Kidney (tissue), 14 donors: ENCODE data around the gene OSTF1. TPM values are rescaled to one million over a fixed set of nuclear protein-coding genes. Genes with fewer than 3 reads are reported as not detected.

Source experiments
- DNase-seq, 5 donors: peaks; one replicate each; pipeline ENCODE4 v3.0.0-alpha.2; 2013 to 2020
- FAIRE-seq: peaks from 2 replicates; lab custom pipeline; 2012; peaks lifted over from hg19 to GRCh38; lab: Jason Lieb, UNC
- H3K27ac ChIP-seq, 2 donors: one replicate each; pipeline ENCODE4 v1.7.0; 2013; ENCODE audit warnings: low read depth in 2 of 2, low read length in 2 of 2, inconsistent platforms in 1 of 2
- H3K27me3 ChIP-seq: one replicate; pipeline ENCODE4 v1.7.1; 2013; ENCODE audit warnings: low read length, inconsistent platforms; ENCODE audit not compliant: control insufficient read depth, insufficient read depth
- H3K36me3 ChIP-seq, 3 donors: one replicate each; pipeline versions ENCODE4 v1.7.0 to v1.7.1; 2013; ENCODE audit warnings: low read length in 3 of 3, control low read depth in 1 of 3, inconsistent platforms in 1 of 3; ENCODE audit not compliant: insufficient read depth in 3 of 3, control insufficient read depth in 2 of 3
- H3K4me1 ChIP-seq, 3 donors: one replicate each; pipeline versions ENCODE4 v1.7.0 to v1.7.1; 2013; ENCODE audit warnings: low read length in 3 of 3, inconsistent platforms in 1 of 3, low read depth in 1 of 3; ENCODE audit not compliant: control insufficient read depth in 2 of 3, insufficient read depth in 2 of 3
- H3K4me3 ChIP-seq, 3 donors: one replicate each; pipeline versions ENCODE4 v1.7.0 to v1.8.1; 2013; ENCODE audit warnings: low read length in 3 of 3, control low read depth in 1 of 3, inconsistent platforms in 1 of 3
- H3K9ac ChIP-seq, 3 donors: one replicate each; pipeline versions ENCODE4 v1.7.0 to v1.7.1; 2013; ENCODE audit warnings: low read length in 3 of 3, control low read depth in 1 of 3, inconsistent platforms in 1 of 3
- H3K9me3 ChIP-seq, 3 donors: one replicate each; pipeline versions ENCODE4 v1.7.0 to v1.7.1; 2013; ENCODE audit warnings: low read length in 3 of 3, control low read depth in 1 of 3, inconsistent platforms in 1 of 3; ENCODE audit not compliant: control insufficient read depth in 2 of 3, insufficient read depth in 1 of 3
- CTCF ChIP-seq: IDR thresholded peaks from 3 replicates; pipeline ENCODE4 v1.5.1; 2012; ENCODE audit warnings: mild to moderate bottlenecking, moderate library complexity, borderline replicate concordance; ENCODE audit not compliant: insufficient read depth; ENCODE audit errors: extremely low read depth
- intact Hi-C: fragments of 100-400 bp; cut with DNase I; formaldehyde crosslinking; loops from one replicate; pipeline ENCODE4 v1.11.1; 2022
- polyA plus RNA-seq: library from polyadenylated mRNA; stranded (reverse); fragments of 350-450 nt; fragmentation: Illumina TruSeq; extraction: RNeasy Lipid Tissue Mini Kit (QIAGEN cat#74804); gene quantifications from one replicate; pipeline ENCODE4 v1.2.3, GENCODE V29; 2014; ENCODE audit warnings: low read depth, low replicate concordance; ENCODE audit not compliant: insufficient read depth
- total RNA-seq: library from RNA; stranded (reverse); fragmentation: NEBNext Ultra II Directional; extraction: Animal tissue kit (Norgen Biotek cat#: 25700); gene quantifications from one replicate; pipeline ENCODE4 v1.2.1, GENCODE V29; 2021
- donor health status: control.
- donor health status: control.
- donor health status: control.
- donor health status: control.
- donor health status: control.
- donor health status: DM: yes; HTN: yes; CAD: no.
- donor health status: Normal renal cell carcinoma (clear cell type).

The OSTF1 gene
- total and polyA plus RNA-seq, 2 donors from 2014 or later, result 42.8 to 52.7 TPM

GRCh38 chr9:75130621-75131230 is 42.4 kb downstream of the OSTF1 start:
- intact Hi-C loops, result no loop called here
- Histone ChIP-seq H3K27ac (no peak overlapping the region), H3K4me3 (no peak overlapping the region), H3K27me3 (no peaks in the 10 kb centered on the region), H3K9me3 (no peaks in the 10 kb centered on the region), H3K9ac (no peak overlapping the region), H3K4me1 (no peaks in the 10 kb centered on the region), H3K36me3 (peaks cover 0 to 17% (median 13%) of the 10 kb centered on the region in 3 donors)
- no peak for TF ChIP-seq CTCF
- FAIRE-seq, result no peak
- no peak for DNase-seq

- Histone ChIP-seq H3K27ac (no peak overlapping the region), H3K9me3 (no peaks in the 10 kb centered on the region), H3K27me3 (no peaks in the 10 kb centered on the region), H3K9ac (no peak overlapping the region), H3K4me1 (no peaks in the 10 kb centered on the region), H3K4me3 (no peak overlapping the region), H3K36me3 (peaks cover 0 to 18% (median 17%) of the 10 kb centered on the region in 3 donors)
- intact Hi-C loops, result no loop called here
- DNase-seq (no peak), FAIRE-seq (no peak)
- no peak for TF ChIP-seq CTCF
Measured at GRCh38 chr9:75131700-75132099, 43.4 kb downstream of the OSTF1 start.

- no peak for FAIRE-seq
- no peaks in the 10 kb centered on the region for H3K9me3 ChIP-seq
- no peak overlapping the region for H3K27ac ChIP-seq
Measured at GRCh38 chr9:75132244-75132643, 43.9 kb downstream of the OSTF1 start.

More at GRCh38 chr9:75132244-75132643, 43.9 kb downstream of the OSTF1 start:
- Histone ChIP-seq H3K9ac (no peak overlapping the region), H3K4me1 (no peaks in the 10 kb centered on the region), H3K4me3 (no peak overlapping the region), H3K36me3 (peaks cover 0 to 23% (median 21%) of the 10 kb centered on the region in 3 donors), H3K27me3 (no peaks in the 10 kb centered on the region)
- DNase-seq, result no peak
- TF ChIP-seq CTCF, result no peak
- intact Hi-C loops, result no loop called here
